Measurements from ENCODE around the gene TMEM205. TPM values are rescaled to one million over a fixed set of nuclear protein-coding genes. Genes with fewer than 3 reads are reported as not detected.

TMEM205 gene
- total and polyA plus RNA-seq, 10 of the 15 experiments (the other 5 are each of a cell fraction or from before 2014, with no cell fraction given) = 27.8 to 144 (median 88.3) TPM

DNA sequence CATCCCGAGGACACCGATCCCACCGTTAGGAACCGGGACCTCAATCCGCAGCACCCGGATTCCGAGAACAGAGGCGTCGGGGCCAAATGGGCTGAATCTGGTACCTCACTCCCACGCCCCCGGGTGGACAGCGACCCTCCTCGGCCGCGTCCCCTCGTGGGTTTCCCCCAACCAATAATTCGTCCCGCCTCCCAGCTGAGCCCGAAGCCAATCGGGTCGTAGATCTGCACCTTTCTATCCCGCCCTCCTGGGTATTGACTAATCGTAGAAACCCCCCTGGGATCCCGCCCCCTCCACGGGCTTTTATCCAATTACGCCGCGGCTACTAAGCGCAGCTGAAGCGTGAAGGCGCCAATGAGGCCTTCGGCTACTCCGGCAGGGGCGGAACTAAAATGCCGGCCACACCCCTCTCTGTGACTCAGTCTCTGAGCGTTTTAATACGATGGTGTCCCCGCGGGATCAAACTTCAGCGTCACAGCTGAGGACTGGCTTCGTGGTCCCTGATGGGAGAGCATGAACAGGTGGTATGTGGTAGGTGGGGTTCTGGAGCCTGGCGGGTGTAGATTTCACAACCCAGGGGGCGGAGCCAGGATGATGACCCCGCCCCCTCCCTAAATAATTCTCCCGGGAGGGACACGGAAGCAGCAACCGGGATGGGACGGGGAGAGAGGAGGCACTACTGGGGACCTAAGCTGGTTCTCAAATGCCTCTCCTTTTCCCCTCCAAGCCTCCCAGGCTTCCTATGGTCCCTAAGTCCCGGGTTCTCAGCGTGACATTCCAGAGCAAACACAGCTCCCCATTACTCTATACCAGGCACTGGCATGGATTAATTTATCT is at the start of gene TMEM205, which contains the start of gene CCDC159 (continued):
- TF ChIP-seq SPI1 (IDR thresholded peaks at IDR 0.05; ENCODE audit: borderline replicate concordance, insufficient read depth, low read depth, low read length) = peak; percentile 32; the same call in 1 of the 2 replicates
- no peak for TF ChIP-seq RB1 (IDR thresholded peaks at IDR 0.05; ENCODE audit: borderline replicate concordance)
- TF ChIP-seq NFXL1 (IDR thresholded peaks at IDR 0.05; ENCODE audit: borderline replicate concordance) = no peak
- TF ChIP-seq TAF1 (IDR thresholded peaks at IDR 0.05; ENCODE audit: borderline replicate concordance, low read depth, low read length) = peak; percentile 51; the same call in 1 of the 2 replicates
- TF ChIP-seq RCOR1 (conservative IDR thresholded peaks at IDR 0.05; ENCODE audit: low read depth, low read length) = no peak
- no peak for TF ChIP-seq RAD21 (IDR thresholded peaks at IDR 0.05; ENCODE audit: insufficient read depth, low read depth, low read length)
- TF ChIP-seq E2F4 (IDR thresholded peaks at IDR 0.05; ENCODE audit: low read depth, low read length) = no peak
- TF ChIP-seq SMAD1 (IDR thresholded peaks at IDR 0.05; ENCODE audit: low read depth, partially characterized antibody) = no peak

DNA sequence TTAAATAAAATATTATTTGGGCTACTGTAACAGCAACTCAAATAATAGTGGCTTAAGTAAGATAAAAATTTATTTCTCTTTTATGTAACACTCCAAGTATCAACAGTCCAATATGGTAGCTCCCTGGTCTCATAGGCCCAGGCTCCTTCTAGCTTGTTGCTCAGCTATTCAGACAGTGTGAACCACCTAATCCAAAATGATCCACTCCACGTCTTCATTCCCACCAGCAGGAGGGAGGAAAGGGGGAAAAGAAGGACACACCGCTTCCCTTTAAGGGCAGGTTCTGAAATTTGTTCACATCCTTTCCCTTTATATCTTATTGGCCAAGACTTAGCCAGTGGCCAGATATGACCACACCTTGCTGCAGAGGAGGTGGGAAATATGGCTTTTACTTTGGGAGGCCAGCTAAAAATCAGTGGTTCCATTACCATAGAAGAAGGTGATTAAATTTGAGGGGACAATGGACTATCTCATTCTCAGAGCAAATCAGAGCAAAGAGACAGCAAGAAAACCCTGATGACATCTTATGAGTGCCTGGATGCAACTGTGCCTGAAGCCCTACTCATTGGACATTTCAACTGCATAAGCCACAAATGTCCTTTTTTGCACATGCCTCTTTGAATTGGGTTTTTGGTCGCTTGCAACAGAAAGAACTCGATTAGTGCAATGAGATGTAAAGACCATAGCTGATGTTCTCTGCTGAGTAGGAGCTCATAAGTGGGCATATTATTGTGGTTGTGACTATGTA is 45.0 kb upstream of the TMEM205 start:
- 30% methylated on average over 4 of the region's 4 CpGs for WGBS (ENCODE audit: insufficient coverage, insufficient replicate concordance, low lambda C conversion rate, missing lambda C conversion rate)
- Histone ChIP-seq H3K36me3 (ENCODE audit: control insufficient read depth in 2 of 2, insufficient read depth in 2 of 2, low read length in 1 of 2) (no peaks in the 10 kb centered on the region), H3K4me1 (ENCODE audit: control insufficient read depth, insufficient read depth, low read length) (no peaks in the 10 kb centered on the region), H4K20me1 (ENCODE audit: control insufficient read depth, insufficient read depth) (no peaks in the 10 kb centered on the region), H3K9ac (ENCODE audit: control insufficient read depth, insufficient read depth, low read length) (no peak overlapping the region), H3K27ac (ENCODE audit: control insufficient read depth, insufficient read depth) (no peak overlapping the region), H2AFZ (ENCODE audit: control insufficient read depth, low read depth, low read length) (no peak overlapping the region), H3K9me3 (replicated peaks; ENCODE audit: control insufficient read depth, insufficient read depth, low read length) (no peaks in the 10 kb centered on the region; the same call in 1 of the 3 replicates), H3K4me3 (no peak overlapping the region), H3K27me3 (replicated peaks in 1 of 2; ENCODE audit: control insufficient read depth in 2 of 2, insufficient read depth in 2 of 2, low read length in 1 of 2) (no peaks in the 10 kb centered on the region), H3K4me2 (ENCODE audit: control insufficient read depth, insufficient read depth) (no peak overlapping the region), H3K79me2 (ENCODE audit: control insufficient read depth, insufficient read depth, low read length) (no peaks in the 10 kb centered on the region)
- TF ChIP-seq BCLAF1 (IDR thresholded peaks at IDR 0.05) (no peak), SIX5 (IDR thresholded peaks at IDR 0.05; ENCODE audit: low read depth, low read length, severe bottlenecking) (no peak), RAD51 (IDR thresholded peaks at IDR 0.05) (no peak), IRF4 (IDR thresholded peaks at IDR 0.05; ENCODE audit: low read depth, low read length) (no peak), RAD21 (IDR thresholded peaks at IDR 0.05; ENCODE audit: insufficient read depth, low read depth, low read length) (no peak), NFXL1 (IDR thresholded peaks at IDR 0.05; ENCODE audit: borderline replicate concordance) (no peak), NR2C1 (IDR thresholded peaks at IDR 0.05) (no peak), KAT2A (conservative IDR thresholded peaks at IDR 0.05; ENCODE audit: control insufficient read depth, low read depth, low read length) (no peak)
- RAD21 ChIA-PET (ENCODE audit: unreplicated experiment) = interaction anchor here (0.7 to 1.2 kb wide), 2 partner anchors 17 to 94 kb away, joined by 3 read pairs; partner anchors contain the start of gene SWSAP1
- in situ Hi-C loops (cut with MboI) (no loop called here), intact Hi-C loops (cut with micrococcal nuclease; ENCODE audit: unreplicated experiment) (no loop called here)
- BruUV-seq (replicated peaks) = no TSS peak
- CTCF ChIA-PET = interaction anchor here (1.0 to 3.1 kb wide), 3 partner anchors 9 to 91 kb away, joined by 3 to 21 read pairs (median 5); partner anchors contain the start of gene SWSAP1
- no peak for FAIRE-seq
- SMC1A ChIA-PET (ENCODE audit: uncharacterized antibody, unreplicated experiment) = interaction anchor here (1.5 to 1.9 kb wide), 2 partner anchors 10 to 91 kb away, joined by 3 to 7 read pairs; no protein-coding TSS in a partner anchor
- DNase-seq (ENCODE audit: low read depth, low spot score) = no peak
- ATAC-seq = no peak
- POLR2A ChIA-PET = interaction anchor here (0.7 to 1.3 kb wide), 3 partner anchors 10 to 228 kb away, joined by 3 to 6 read pairs (median 5); no protein-coding TSS in a partner anchor
